Islet of Langerhans (tissue), 1 donor: ENCODE results near the gene LFNG.

Experiments used
- FAIRE-seq: peaks from one replicate; lab custom pipeline; 2011; peaks lifted over from hg19 to GRCh38; lab: Jason Lieb, UNC

LFNG gene

GRCh38 chr7:2572101-2572842 is 52.7 kb downstream of the LFNG start:
- FAIRE-seq = no peak

DNA sequence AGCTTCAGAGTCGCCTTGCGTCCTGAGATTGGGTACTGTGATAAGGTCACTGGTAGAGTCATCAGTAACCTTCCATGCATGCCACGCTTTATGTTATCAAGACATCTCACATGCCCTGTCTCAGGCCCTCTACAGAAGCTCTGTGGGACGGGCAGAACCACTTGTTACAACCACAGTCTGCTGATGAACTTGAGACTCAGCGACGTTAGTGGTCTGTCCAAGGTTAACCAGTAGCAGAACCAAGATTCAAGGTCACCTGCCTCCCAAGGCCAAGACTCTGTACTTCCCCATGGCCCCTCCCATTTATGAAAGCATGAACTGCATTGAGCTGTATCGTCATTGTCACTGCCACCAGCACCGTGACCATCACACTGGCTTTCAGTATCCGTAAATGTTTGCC is 54.2 kb downstream of the LFNG start:
- FAIRE-seq = no peak

- no peak for FAIRE-seq
Observed at GRCh38 chr7:2575046-2575732, 55.6 kb downstream of the LFNG start.

GRCh38 chr7:2575733-2576340 is 56.3 kb downstream of the LFNG start:
- no peak for FAIRE-seq

GRCh38 chr7:2576742-2577491 is 57.3 kb downstream of the LFNG start:
- no peak for FAIRE-seq
